Lung (tissue), 12 donors: Measurements from ENCODE around the gene HMCN2. TPM values are rescaled to one million over a fixed set of nuclear protein-coding genes. Genes with fewer than 3 reads are reported as not detected.
A peak's percentile ranks its signal among the peaks of the same experiment; 100 is the strongest.

Experiments
- ATAC-seq: fragments of 200-7000 bp; cut with Tn5 transposase; one replicate; pipeline ENCODE4 v1.9.1; 2020; ENCODE audit warnings: moderate number of reproducible peaks; ENCODE audit not compliant: insufficient read depth, low FRiP score
- DNase-seq, 3 donors: peaks; one replicate each; pipeline ENCODE4 v3.0.0-alpha.2; 2013 to 2017
- H3K27ac ChIP-seq, 2 donors: one replicate each; pipeline ENCODE4 v1.5.1; 2013; ENCODE audit warnings: mild to moderate bottlenecking in 2 of 2, moderate library complexity in 2 of 2, control low read depth in 1 of 2, inconsistent platforms in 1 of 2, low read depth in 1 of 2, low read length in 1 of 2
- H3K27me3 ChIP-seq, 3 donors: one replicate each; pipeline ENCODE4 v1.5.1; 2013; ENCODE audit warnings: low read length in 2 of 3; ENCODE audit not compliant: control insufficient read depth in 3 of 3, insufficient read depth in 3 of 3
- H3K36me3 ChIP-seq, 4 donors: one replicate each; pipeline ENCODE4 v1.5.1; 2013; ENCODE audit warnings: low read length in 4 of 4, mild to moderate bottlenecking in 1 of 4, moderate library complexity in 1 of 4; ENCODE audit not compliant: control insufficient read depth in 4 of 4, insufficient read depth in 4 of 4
- H3K4me1 ChIP-seq, 5 donors: one replicate each; pipeline ENCODE4 v1.5.1; 2013; ENCODE audit warnings: low read length in 5 of 5, mild to moderate bottlenecking in 2 of 5, moderate library complexity in 1 of 5; ENCODE audit not compliant: control insufficient read depth in 5 of 5, insufficient read depth in 5 of 5
- H3K4me3 ChIP-seq: one replicate; pipeline ENCODE4 v1.5.1; 2013; ENCODE audit warnings: mild to moderate bottlenecking, control low read depth, moderate library complexity
- H3K9ac ChIP-seq, 2 donors: one replicate each; pipeline ENCODE4 v1.5.1; 2013; ENCODE audit warnings: low read length in 2 of 2, control low read depth in 1 of 2; ENCODE audit not compliant: insufficient read depth in 1 of 2
- H3K9me3 ChIP-seq, 4 donors: one replicate each; pipeline ENCODE4 v1.5.1; 2013; ENCODE audit warnings: low read length in 3 of 4, mild to moderate bottlenecking in 1 of 4, moderate library complexity in 1 of 4; ENCODE audit not compliant: control insufficient read depth in 4 of 4, insufficient read depth in 3 of 4
- WGBS, 2 donors: extraction: QIAGEN DNeasy Blood & Tissue Kit; methylation state at CpG; one replicate each; pipeline ENCODE4 v1.1.7; 2013; 5-methylcytosine and 5-hydroxymethylcytosine counted together
- polyA plus RNA-seq, 2 donors: library from polyadenylated mRNA; stranded (reverse); fragments of 200-250 nt; gene quantifications; one replicate each; pipeline ENCODE4 v1.2.1, GENCODE V29; 2013
- total RNA-seq, 2 donors: library from RNA; depleted of rRNA in 1 of 2; stranded (reverse); fragments of >200 nt in 1 of 2; gene quantifications; one replicate each; pipeline ENCODE4 v1.2.1, GENCODE V29; 2014 to 2021
- TF ChIP-seq, protein P1 (sequence below): IDR thresholded peaks from 2 replicates; pipeline ENCODE4 v1.5.1; 2012; ENCODE audit warnings: mild to moderate bottlenecking; ENCODE audit errors: control extremely low read depth, extremely low read depth
- donor health status: control.
- donor health status: control.
- donor health status: Bipolar disorder and iron deficiency.
- donor health status: healthy.
- donor health status: DM: yes; HTN: yes; CAD: no.

HMCN2 gene
- total and polyA plus RNA-seq, 4 donors: 2.1 to 5.2 (median 3.7) TPM

DNA sequence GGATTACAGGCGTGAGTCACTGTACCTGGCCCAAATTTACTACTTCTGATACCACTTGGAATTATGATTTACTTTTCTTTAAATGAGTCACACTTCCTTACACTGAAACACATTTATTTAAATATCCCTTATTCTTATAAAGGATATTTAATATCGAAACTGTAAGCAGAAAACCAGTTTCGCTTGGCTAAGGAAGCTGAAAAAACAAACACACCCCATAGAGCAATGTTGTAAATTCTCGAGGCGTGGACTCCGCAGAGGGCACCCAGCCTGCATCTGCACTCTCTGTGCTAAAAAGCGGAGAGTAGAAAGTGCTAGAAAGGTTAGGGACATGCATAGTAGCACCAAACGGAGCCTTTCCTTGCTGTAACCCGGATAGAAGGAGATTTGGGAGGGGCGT lies 86.5 kb downstream of the HMCN2 start:
- H3K9me3 ChIP-seq: no peaks in the 10 kb centered on the region
- DNase-seq: no peak
- H3K27ac ChIP-seq: no peak overlapping the region
- H3K4me1 ChIP-seq: no peaks in the 10 kb centered on the region
- TF ChIP-seq, protein P1, sequence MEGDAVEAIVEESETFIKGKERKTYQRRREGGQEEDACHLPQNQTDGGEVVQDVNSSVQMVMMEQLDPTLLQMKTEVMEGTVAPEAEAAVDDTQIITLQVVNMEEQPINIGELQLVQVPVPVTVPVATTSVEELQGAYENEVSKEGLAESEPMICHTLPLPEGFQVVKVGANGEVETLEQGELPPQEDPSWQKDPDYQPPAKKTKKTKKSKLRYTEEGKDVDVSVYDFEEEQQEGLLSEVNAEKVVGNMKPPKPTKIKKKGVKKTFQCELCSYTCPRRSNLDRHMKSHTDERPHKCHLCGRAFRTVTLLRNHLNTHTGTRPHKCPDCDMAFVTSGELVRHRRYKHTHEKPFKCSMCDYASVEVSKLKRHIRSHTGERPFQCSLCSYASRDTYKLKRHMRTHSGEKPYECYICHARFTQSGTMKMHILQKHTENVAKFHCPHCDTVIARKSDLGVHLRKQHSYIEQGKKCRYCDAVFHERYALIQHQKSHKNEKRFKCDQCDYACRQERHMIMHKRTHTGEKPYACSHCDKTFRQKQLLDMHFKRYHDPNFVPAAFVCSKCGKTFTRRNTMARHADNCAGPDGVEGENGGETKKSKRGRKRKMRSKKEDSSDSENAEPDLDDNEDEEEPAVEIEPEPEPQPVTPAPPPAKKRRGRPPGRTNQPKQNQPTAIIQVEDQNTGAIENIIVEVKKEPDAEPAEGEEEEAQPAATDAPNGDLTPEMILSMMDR: no peak
- H3K4me3 ChIP-seq: no peak overlapping the region
- peaks cover 0 to 3% (median 0%) of the 10 kb centered on the region in 3 donors for H3K27me3 ChIP-seq
- H3K9ac ChIP-seq: no peak overlapping the region
- no peaks in the 10 kb centered on the region for H3K36me3 ChIP-seq
- no peak for ATAC-seq
- WGBS, 2 donors: 79 to 83% methylated on average over 10 of the region's 10 CpGs

DNA sequence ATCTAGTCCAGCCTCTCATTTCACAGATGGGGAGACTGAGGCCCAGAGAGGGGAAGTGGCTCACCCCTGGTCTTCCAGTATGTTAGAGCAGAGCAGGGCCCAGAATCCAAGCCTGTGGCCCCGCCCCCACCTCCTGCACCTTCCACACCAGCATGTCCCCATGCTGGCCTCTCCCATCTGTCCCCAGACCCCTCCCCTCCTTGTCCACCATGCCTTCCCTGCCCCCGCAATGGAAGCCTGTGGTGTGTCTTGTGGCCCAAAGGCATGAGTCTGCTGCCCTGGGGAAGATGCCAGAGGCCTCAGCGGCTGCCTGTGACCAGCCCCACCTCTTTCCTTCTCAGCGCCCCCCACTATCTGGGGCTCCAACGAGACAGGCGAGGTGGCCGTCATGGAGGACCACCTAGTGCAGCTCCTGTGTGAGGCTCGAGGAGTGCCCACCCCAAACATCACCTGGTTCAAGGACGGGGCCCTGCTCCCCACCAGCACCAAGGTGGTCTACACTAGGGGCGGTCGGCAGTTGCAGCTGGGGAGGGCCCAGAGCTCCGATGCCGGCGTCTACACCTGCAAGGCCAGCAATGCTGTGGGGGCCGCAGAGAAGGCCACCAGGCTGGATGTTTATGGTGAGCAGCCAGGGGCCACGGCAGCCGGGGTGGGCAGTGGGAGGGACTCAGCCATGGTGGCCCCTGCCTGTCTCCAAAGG lies 87.2 kb downstream of the HMCN2 start:
- no peak for DNase-seq
- TF ChIP-seq, protein P1: no peak
- no peak for ATAC-seq
- Histone ChIP-seq H3K9me3 (no peaks in the 10 kb centered on the region), H3K36me3 (no peaks in the 10 kb centered on the region), H3K4me3 (no peak overlapping the region), H3K27ac (peak overlapping the region in 1 of 2 donors; percentile 17), H3K4me1 (no peaks in the 10 kb centered on the region), H3K9ac (no peak overlapping the region), H3K27me3 (peaks cover 0 to 3% (median 0%) of the 10 kb centered on the region in 3 donors)
- 88 to 92% methylated on average over 15 to 17 of the region's 17 CpGs for WGBS, 2 donors

DNA sequence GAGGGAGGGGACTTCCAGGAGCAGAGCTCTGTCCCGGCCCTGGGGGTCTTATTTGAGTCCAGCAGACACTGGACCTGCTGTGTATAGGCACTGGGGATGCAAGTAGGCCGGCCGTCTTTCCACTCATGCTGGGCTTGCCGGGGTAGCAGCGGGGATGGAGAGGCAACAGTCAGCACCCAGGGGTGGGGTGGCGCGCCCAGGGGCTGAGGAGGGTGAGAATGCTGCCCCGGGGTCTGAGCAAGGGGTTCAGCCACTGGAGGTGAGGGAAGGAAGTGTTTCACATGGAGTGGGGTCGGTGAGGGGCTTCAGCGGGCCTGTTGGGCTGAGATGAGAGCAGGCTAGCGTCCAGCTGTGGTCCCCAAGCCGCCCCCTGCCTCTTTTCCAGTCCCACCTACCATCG lies 88.8 kb downstream of the HMCN2 start:
- H3K4me1 ChIP-seq: peaks cover 0 to 4% (median 0%) of the 10 kb centered on the region in 5 donors
- no peak overlapping the region for H3K27ac ChIP-seq
- TF ChIP-seq, protein P1: no peak
- 89 to 93% methylated on average over 13 of the region's 13 CpGs for WGBS, 2 donors
- DNase-seq (no peak), ATAC-seq (no peak)
- H3K36me3 ChIP-seq: no peaks in the 10 kb centered on the region
- H3K9ac ChIP-seq: no peak overlapping the region
- no peaks in the 10 kb centered on the region for H3K27me3 ChIP-seq
- H3K4me3 ChIP-seq: no peak overlapping the region
- H3K9me3 ChIP-seq: no peaks in the 10 kb centered on the region
